Liver (tissue), 9 donors: ENCODE results near the gene ACOXL. TPM values are rescaled to one million over a fixed set of nuclear protein-coding genes. Genes with fewer than 3 reads are reported as not detected.

Experiments used
- DNase-seq: peaks from one replicate; pipeline ENCODE4 v3.0.0-alpha.2; 2017; ENCODE audit warnings: low spot score
- H3K27ac ChIP-seq, 2 donors: one replicate each; pipeline ENCODE4 v1.7.0; 2013; ENCODE audit warnings: inconsistent platforms in 2 of 2, low read length in 2 of 2, control low read depth in 1 of 2, low read depth in 1 of 2, mild to moderate bottlenecking in 1 of 2
- H3K27me3 ChIP-seq, 4 donors: one replicate each; pipeline versions ENCODE4 v1.6.1 to v1.7.0; 2013; ENCODE audit warnings: low read length in 3 of 4, inconsistent platforms in 1 of 4, mild to moderate bottlenecking in 1 of 4, moderate library complexity in 1 of 4; ENCODE audit not compliant: control insufficient read depth in 4 of 4, insufficient read depth in 4 of 4
- H3K36me3 ChIP-seq, 4 donors: one replicate each; pipeline versions ENCODE4 v1.6.1 to v1.7.0; 2013; ENCODE audit warnings: low read length in 3 of 4, mild to moderate bottlenecking in 3 of 4, low read depth in 1 of 4, moderate library complexity in 1 of 4; ENCODE audit not compliant: control insufficient read depth in 4 of 4, insufficient read depth in 3 of 4
- H3K4me1 ChIP-seq, 4 donors: one replicate each; pipeline versions ENCODE4 v1.6.1 to v1.7.0; 2013; ENCODE audit warnings: low read length in 3 of 4, mild to moderate bottlenecking in 3 of 4, moderate library complexity in 1 of 4; ENCODE audit not compliant: control insufficient read depth in 4 of 4, insufficient read depth in 4 of 4
- H3K4me3 ChIP-seq, 3 donors: one replicate each; pipeline versions ENCODE4 v1.6.1 to v1.7.0; 2013; ENCODE audit warnings: low read length in 3 of 3, control low read depth in 1 of 3, low read depth in 1 of 3, mild to moderate bottlenecking in 1 of 3
- H3K9ac ChIP-seq, 2 donors: one replicate each; pipeline ENCODE4 v1.7.0; 2013; ENCODE audit warnings: low read length in 2 of 2, mild to moderate bottlenecking in 2 of 2, moderate library complexity in 2 of 2, control low read depth in 1 of 2, low read depth in 1 of 2
- H3K9me3 ChIP-seq, 4 donors: one replicate each; pipeline versions ENCODE4 v1.6.1 to v1.7.0; 2013; ENCODE audit warnings: low read length in 3 of 4; ENCODE audit not compliant: control insufficient read depth in 4 of 4
- ATF3 ChIP-seq: IDR thresholded peaks from 2 replicates; pipeline ENCODE4 v1.6.1; 2016; ENCODE audit warnings: antibody characterized with exemption
- CTCF ChIP-seq: fragments of 150-350 bp; IDR thresholded peaks from 2 replicates; pipeline ENCODE4 v1.5.1; 2017; ENCODE audit warnings: improper control_type of control experiment, low read depth, low read length; ENCODE audit not compliant: missing input control
- EGR1 ChIP-seq, 2 donors: IDR thresholded peaks; 2 replicates each; pipeline ENCODE4 v1.6.1; 2016 to 2018; ENCODE audit warnings: antibody characterized with exemption in 2 of 2, low read depth in 2 of 2
- FOXA2 ChIP-seq: IDR thresholded peaks from 2 replicates; pipeline ENCODE4 v1.6.1; 2016; ENCODE audit warnings: antibody characterized with exemption
- GABPA ChIP-seq, 2 donors: IDR thresholded peaks in 1 of 2; conservative IDR thresholded peaks in 1 of 2; 2 replicates each; pipeline ENCODE4 v1.6.1; 2016; ENCODE audit warnings: antibody characterized with exemption in 2 of 2, mild to moderate bottlenecking in 1 of 2, moderate library complexity in 1 of 2
- HNF4A ChIP-seq, 2 donors: conservative IDR thresholded peaks; 2 replicates each; pipeline ENCODE4 v1.6.1; 2016; ENCODE audit warnings: antibody characterized with exemption in 2 of 2, mild to moderate bottlenecking in 2 of 2
- HNF4G ChIP-seq: IDR thresholded peaks from 2 replicates; pipeline ENCODE4 v1.6.1; 2016; ENCODE audit warnings: antibody characterized with exemption
- JUND ChIP-seq, 2 donors: IDR thresholded peaks; 2 replicates each; pipeline ENCODE4 v1.6.1; 2016; ENCODE audit warnings: antibody characterized with exemption in 2 of 2
- NR2F2 ChIP-seq: IDR thresholded peaks from 2 replicates; pipeline ENCODE4 v1.6.1; 2016; ENCODE audit warnings: antibody characterized with exemption
- RAD21 ChIP-seq, 2 donors: IDR thresholded peaks; 2 replicates each; pipeline ENCODE4 v1.6.1; 2016; ENCODE audit warnings: antibody characterized with exemption in 2 of 2, mild to moderate bottlenecking in 2 of 2
- RXRA ChIP-seq, 2 donors: IDR thresholded peaks; 2 replicates each; pipeline ENCODE4 v1.6.1; 2017 to 2018; ENCODE audit warnings: antibody characterized with exemption in 2 of 2, mild to moderate bottlenecking in 1 of 2
- SP1 ChIP-seq: IDR thresholded peaks from 2 replicates; pipeline ENCODE4 v1.6.1; 2018; ENCODE audit warnings: antibody characterized with exemption, mild to moderate bottlenecking
- TAF1 ChIP-seq: conservative IDR thresholded peaks from 2 replicates; pipeline ENCODE4 v1.6.1; 2016; ENCODE audit warnings: antibody characterized with exemption, mild to moderate bottlenecking
- YY1 ChIP-seq: IDR thresholded peaks from 2 replicates; pipeline ENCODE4 v1.6.1; 2016; ENCODE audit warnings: antibody characterized with exemption, mild to moderate bottlenecking
- ZBTB33 ChIP-seq: IDR thresholded peaks from 2 replicates; pipeline ENCODE4 v1.6.1; 2016; ENCODE audit warnings: antibody characterized with exemption
- WGBS: extraction: QIAGEN DNeasy Blood & Tissue Kit; methylation state at CpG from one replicate; pipeline ENCODE4 v1.1.7; 2013; 5-methylcytosine and 5-hydroxymethylcytosine counted together
- polyA plus RNA-seq, 2 donors: library from polyadenylated mRNA; stranded (reverse) in 1 of 2; unstranded in 1 of 2; fragments of 200-250 nt in 1 of 2; fragments of >200 nt in 1 of 2; fragmentation: Nextera tagmentation in 1 of 2; extraction: Ambion mirVana in 1 of 2; gene quantifications; one replicate each; pipeline versions ENCODE4 v1.2.1 to v1.2.3, GENCODE V29; 2013 to 2015
- total RNA-seq, 2 donors: library from RNA; depleted of rRNA; stranded (reverse); fragments of >200 nt; gene quantifications; one replicate each; pipeline ENCODE4 v1.2.3, GENCODE V29; 2014
- TF ChIP-seq, protein P1 (sequence below): IDR thresholded peaks from 2 replicates; pipeline ENCODE4 v1.6.1; 2016; ENCODE audit warnings: antibody characterized with exemption
- TF ChIP-seq, protein P2 (sequence below): IDR thresholded peaks from 2 replicates; pipeline ENCODE4 v1.6.1; 2016; ENCODE audit warnings: antibody characterized with exemption, mild to moderate bottlenecking
- donor health status: healthy.
- donor health status: healthy.
- donor health status: healthy.
- donor health status: healthy.
- donor health status: healthy.

The ACOXL gene
- total and polyA plus RNA-seq, 4 donors, result 0.07 TPM; not detected in 3

DNA sequence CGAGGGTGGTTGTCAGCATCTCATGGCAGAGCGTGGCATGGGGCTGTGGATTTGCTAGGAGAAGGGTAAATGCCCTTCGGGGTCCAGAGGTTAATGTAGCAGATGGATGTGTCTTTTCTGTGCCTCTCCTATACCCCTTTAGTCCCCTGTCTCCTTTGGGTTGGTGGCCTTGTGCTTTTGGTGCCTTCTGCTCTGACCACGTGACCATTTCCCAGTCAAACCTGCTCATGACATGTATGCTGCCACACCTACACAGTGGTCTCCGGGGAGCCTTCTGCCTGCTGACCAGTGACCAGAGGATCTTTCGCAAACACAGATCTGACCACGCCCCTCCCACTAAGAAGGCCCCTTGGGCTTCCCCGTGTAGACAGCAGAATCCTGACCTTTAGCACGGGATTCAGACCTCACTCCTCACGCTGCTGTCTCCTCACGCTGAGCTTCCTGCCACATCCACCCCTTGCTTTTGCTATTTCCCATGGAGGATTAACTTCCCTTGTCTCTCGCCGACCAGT, 116.2 kb downstream of the ACOXL start:
- no peak overlapping the region for H3K27ac ChIP-seq
- DNase-seq, result no peak
- H3K27me3 ChIP-seq, result peaks cover 0 to 2% (median 0%) of the 10 kb centered on the region in 4 donors
- TF ChIP-seq RAD21 (IDR thresholded peaks at IDR 0.05) (no peak), FOXA2 (no peak), EGR1 (IDR thresholded peaks at IDR 0.05; ENCODE audit: low read depth in 2 of 2) (no peak), JUND (IDR thresholded peaks at IDR 0.05) (no peak), ZBTB33 (no peak), GABPA (IDR thresholded peaks at IDR 0.05 in 1 of 2, conservative IDR thresholded peaks at IDR 0.05 in 1 of 2) (no peak), CTCF (no peak), ATF3 (no peak), NR2F2 (no peak), HNF4A (conservative IDR thresholded peaks at IDR 0.05) (no peak)
- TF ChIP-seq, protein P1, sequence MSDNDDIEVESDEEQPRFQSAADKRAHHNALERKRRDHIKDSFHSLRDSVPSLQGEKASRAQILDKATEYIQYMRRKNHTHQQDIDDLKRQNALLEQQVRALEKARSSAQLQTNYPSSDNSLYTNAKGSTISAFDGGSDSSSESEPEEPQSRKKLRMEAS, result no peak
- TF ChIP-seq, protein P2, sequence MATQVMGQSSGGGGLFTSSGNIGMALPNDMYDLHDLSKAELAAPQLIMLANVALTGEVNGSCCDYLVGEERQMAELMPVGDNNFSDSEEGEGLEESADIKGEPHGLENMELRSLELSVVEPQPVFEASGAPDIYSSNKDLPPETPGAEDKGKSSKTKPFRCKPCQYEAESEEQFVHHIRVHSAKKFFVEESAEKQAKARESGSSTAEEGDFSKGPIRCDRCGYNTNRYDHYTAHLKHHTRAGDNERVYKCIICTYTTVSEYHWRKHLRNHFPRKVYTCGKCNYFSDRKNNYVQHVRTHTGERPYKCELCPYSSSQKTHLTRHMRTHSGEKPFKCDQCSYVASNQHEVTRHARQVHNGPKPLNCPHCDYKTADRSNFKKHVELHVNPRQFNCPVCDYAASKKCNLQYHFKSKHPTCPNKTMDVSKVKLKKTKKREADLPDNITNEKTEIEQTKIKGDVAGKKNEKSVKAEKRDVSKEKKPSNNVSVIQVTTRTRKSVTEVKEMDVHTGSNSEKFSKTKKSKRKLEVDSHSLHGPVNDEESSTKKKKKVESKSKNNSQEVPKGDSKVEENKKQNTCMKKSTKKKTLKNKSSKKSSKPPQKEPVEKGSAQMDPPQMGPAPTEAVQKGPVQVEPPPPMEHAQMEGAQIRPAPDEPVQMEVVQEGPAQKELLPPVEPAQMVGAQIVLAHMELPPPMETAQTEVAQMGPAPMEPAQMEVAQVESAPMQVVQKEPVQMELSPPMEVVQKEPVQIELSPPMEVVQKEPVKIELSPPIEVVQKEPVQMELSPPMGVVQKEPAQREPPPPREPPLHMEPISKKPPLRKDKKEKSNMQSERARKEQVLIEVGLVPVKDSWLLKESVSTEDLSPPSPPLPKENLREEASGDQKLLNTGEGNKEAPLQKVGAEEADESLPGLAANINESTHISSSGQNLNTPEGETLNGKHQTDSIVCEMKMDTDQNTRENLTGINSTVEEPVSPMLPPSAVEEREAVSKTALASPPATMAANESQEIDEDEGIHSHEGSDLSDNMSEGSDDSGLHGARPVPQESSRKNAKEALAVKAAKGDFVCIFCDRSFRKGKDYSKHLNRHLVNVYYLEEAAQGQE, result no peak
- H3K9me3 ChIP-seq, result no peaks in the 10 kb centered on the region
- no peak overlapping the region for H3K9ac ChIP-seq
- 77% methylated on average over 13 of the region's 13 CpGs for WGBS
- H3K36me3 ChIP-seq, result no peaks in the 10 kb centered on the region
- H3K4me3 ChIP-seq, result no peak overlapping the region
- H3K4me1 ChIP-seq, result no peaks in the 10 kb centered on the region

- H3K36me3 ChIP-seq, result no peaks in the 10 kb centered on the region
- H3K27me3 ChIP-seq, result no peaks in the 10 kb centered on the region
- TF ChIP-seq TAF1, result no peak
- TF ChIP-seq RAD21 (IDR thresholded peaks at IDR 0.05), result no peak
- no peak for TF ChIP-seq YY1
- TF ChIP-seq FOXA2, result no peak
- TF ChIP-seq ATF3, result no peak
- no peak for TF ChIP-seq ZBTB33
- no peak for TF ChIP-seq SP1
- TF ChIP-seq RXRA (IDR thresholded peaks at IDR 0.05), result no peak
- no peak for TF ChIP-seq HNF4G
- no peak for TF ChIP-seq NR2F2
- no peak overlapping the region for H3K9ac ChIP-seq
- no peaks in the 10 kb centered on the region for H3K9me3 ChIP-seq
- no peak for DNase-seq
- H3K27ac ChIP-seq, result no peak overlapping the region
- 85% methylated on average over 13 of the region's 13 CpGs for WGBS
- H3K4me3 ChIP-seq, result no peak overlapping the region
- H3K4me1 ChIP-seq, result no peaks in the 10 kb centered on the region
These were observed 119.2 kb downstream of the ACOXL start for GRCh38 chr2:110851531-110851930.
